ENCODE measurements around the gene TLR2.

- TF ChIP-seq EZH2 (IDR thresholded peaks at IDR 0.05; ENCODE audit: low read length, unreplicated experiment) = no peak
- TF ChIP-seq CTCF (conservative IDR thresholded peaks at IDR 0.05; ENCODE audit: low read depth, low read length) = no peak
Measured at GRCh38 chr4:153704522-153704921, 20.4 kb downstream of the TLR2 start.
